ENCODE results near the gene ATP8A2. TPM values are rescaled to one million over a fixed set of nuclear protein-coding genes. Genes with fewer than 3 reads are reported as not detected.

ATP8A2 gene
- total and polyA plus RNA-seq, 2 of the 8 experiments (the other 6 are each of a cell fraction or from before 2014, with no cell fraction given), result 2.4 to 8.3 TPM

GRCh38 chr13:25864936-25865335 lies 493.2 kb downstream of the ATP8A2 start:
- Histone ChIP-seq H3K9ac (replicated peaks in 1 of 4; ENCODE audit: extremely low read depth in 1 of 4, low read depth in 3 of 4, low read length in 3 of 4) (no peak overlapping the region), H2BK120ac (replicated peaks; ENCODE audit: low read depth, low read length) (no peak overlapping the region), H3K4me2 (ENCODE audit: insufficient read depth in 1 of 2, low read depth in 2 of 2, low read length in 2 of 2) (no peak overlapping the region), H3K4me1 (replicated peaks in 1 of 4; ENCODE audit: control insufficient read depth in 3 of 4, insufficient read depth in 4 of 4, low read length in 3 of 4) (peaks cover 0 to 8% (median under 1%) of the 10 kb centered on the region in 4 experiments; a peak in 3 of 7 replicates), H4K8ac (ENCODE audit: extremely low read depth, insufficient read depth, low read length) (no peak overlapping the region), H2AK5ac (ENCODE audit: low read depth, low read length) (no peak overlapping the region), H3K23me2 (ENCODE audit: low read depth, low read length) (no peaks in the 10 kb centered on the region), H3K9me3 (ENCODE audit: insufficient read depth in 2 of 2, low read depth in 1 of 2, low read length in 1 of 2) (no peaks in the 10 kb centered on the region), H2BK12ac (ENCODE audit: low read depth, low read length) (no peak overlapping the region), H3K14ac (ENCODE audit: insufficient read length) (no peak overlapping the region), H3K27ac (ENCODE audit: low read depth, low read length) (no peak overlapping the region), H3K36me3 (ENCODE audit: control insufficient read depth in 2 of 4, insufficient read depth in 4 of 4, low read length in 3 of 4) (no peaks in the 10 kb centered on the region), H2BK15ac (ENCODE audit: low read length) (no peak overlapping the region), H3K4me3 (ENCODE audit: extremely low read depth in 1 of 4, insufficient read depth in 2 of 4, low read depth in 3 of 4, low read length in 4 of 4) (no peak overlapping the region), H3K23ac (ENCODE audit: insufficient read length) (no peak overlapping the region), H3K79me1 (ENCODE audit: low read depth, low read length) (no peaks in the 10 kb centered on the region), H3K56ac (replicated peaks; ENCODE audit: insufficient read length, low read depth, low read length) (no peak overlapping the region), H3K79me2 (ENCODE audit: control insufficient read depth in 1 of 2, insufficient read depth in 2 of 2, low read length in 2 of 2) (no peaks in the 10 kb centered on the region), H2BK5ac (ENCODE audit: low read depth, low read length) (no peak overlapping the region), H2BK20ac (ENCODE audit: low read length) (no peak overlapping the region), H4K20me1 (replicated peaks in 1 of 2; ENCODE audit: control insufficient read depth in 1 of 2, insufficient read depth in 2 of 2, low read length in 2 of 2) (no peaks in the 10 kb centered on the region), H3K4ac (replicated peaks; ENCODE audit: insufficient read length, low read depth, low read length) (no peak overlapping the region), H4K91ac (replicated peaks; ENCODE audit: insufficient read length, low read length) (no peak overlapping the region), H2AFZ (ENCODE audit: low read length) (no peak overlapping the region), H4K5ac (ENCODE audit: insufficient read length, low read depth, low read length) (no peak overlapping the region), H3K18ac (ENCODE audit: extremely low read depth, low read length) (no peak overlapping the region), H3K27me3 (replicated peaks in 1 of 4; ENCODE audit: control insufficient read depth in 3 of 4, extremely low read depth in 1 of 4, insufficient read depth in 3 of 4, low read length in 3 of 4) (no peaks in the 10 kb centered on the region)
- POLR2A ChIA-PET (ENCODE audit: partially characterized antibody), result no interaction called here
- TF ChIP-seq CEBPB (IDR thresholded peaks at IDR 0.05; ENCODE audit: low read depth, low read length) (no peak), TEAD4 (IDR thresholded peaks at IDR 0.05; ENCODE audit: low read depth, low read length) (no peak), ASH2L (IDR thresholded peaks at IDR 0.05; ENCODE audit: low read length) (no peak), ATF3 (IDR thresholded peaks at IDR 0.05; ENCODE audit: insufficient read depth, low read depth, low read length) (no peak), SIX5 (IDR thresholded peaks at IDR 0.05; ENCODE audit: low read depth, low read length) (no peak)
- DNase-seq (ENCODE audit: low read depth in 1 of 2, low spot score in 2 of 2), result no peak
- 87% methylated on average over 1 of the region's 1 CpG; no CpG with 5 or more reads in 1 of the 2 experiments for WGBS, 2 experiments (ENCODE audit: extremely low coverage in 1 of 2, insufficient coverage in 1 of 2, insufficient read length in 1 of 2, insufficient replicate concordance in 2 of 2, low coverage in 1 of 2, low lambda C conversion rate in 2 of 2, missing lambda C conversion rate in 1 of 2)
- no peak for FAIRE-seq
- CTCF ChIA-PET (ENCODE audit: partially characterized antibody), result interaction anchor here (0.5 kb wide), 1 partner anchor 869 kb away, joined by 3 read pairs; no protein-coding TSS in a partner anchor

Data from H1 (cell line).